ENCODE results near the gene EYS.

Gene EYS

DNA sequence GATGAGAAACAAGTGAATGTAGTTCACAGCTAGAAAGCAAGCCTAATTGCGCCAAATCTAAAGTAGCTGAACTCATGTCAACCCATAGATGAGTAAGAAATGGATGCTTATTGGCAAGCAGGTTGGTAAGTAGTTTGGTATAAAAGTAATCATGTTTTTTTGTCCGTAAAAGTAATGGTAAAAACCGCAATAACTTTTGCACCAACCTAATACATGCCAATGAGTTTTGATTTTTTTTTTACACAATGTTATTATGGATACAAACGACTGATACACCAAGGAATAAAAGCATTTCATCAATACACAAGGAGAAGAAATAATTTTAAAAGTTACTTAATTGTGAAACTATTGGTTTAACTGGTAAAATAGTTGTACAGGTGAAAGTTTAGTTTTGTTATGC lies 977.5 kb downstream of the EYS start:
- no peak for DNase-seq (ENCODE audit: low spot score)

DNA sequence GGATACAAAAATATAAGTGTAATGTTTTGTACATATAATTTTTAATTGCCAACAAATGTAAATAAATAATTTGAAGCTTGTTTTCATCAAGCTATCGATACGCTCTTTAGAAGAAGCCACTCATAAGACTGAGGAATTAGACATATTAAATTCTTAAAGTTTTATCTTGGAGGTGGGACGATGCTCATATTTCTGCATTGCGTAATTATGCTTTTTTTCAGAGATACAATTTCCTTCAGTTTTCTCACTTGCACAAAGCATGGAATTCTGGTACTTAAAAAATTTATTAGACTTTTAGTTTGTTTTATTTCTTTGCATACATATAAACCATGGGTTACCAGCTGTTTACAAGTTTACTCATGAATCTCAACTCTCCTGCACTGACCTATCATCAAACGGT lies 980.0 kb downstream of the EYS start:
- DNase-seq (ENCODE audit: low spot score) = no peak

DNA sequence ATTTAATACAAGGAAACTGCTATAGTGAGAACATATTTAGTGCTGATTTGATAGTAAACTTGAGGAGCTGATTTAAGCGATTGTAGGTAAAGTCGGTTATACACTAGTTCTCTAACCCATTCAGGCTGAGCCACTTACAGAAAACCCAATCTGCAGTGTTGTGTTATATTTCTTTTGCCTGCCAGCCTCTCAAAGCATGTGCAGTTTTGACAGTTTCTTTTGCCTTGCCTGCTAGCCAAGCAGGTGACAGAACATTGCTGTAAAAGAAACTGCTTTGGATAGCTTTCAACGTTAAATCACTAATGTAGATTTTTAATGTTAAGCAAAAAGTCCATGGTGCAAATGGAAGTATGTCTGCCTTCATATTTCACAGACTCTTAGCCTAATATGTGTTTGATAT lies 982.9 kb downstream of the EYS start:
- DNase-seq (ENCODE audit: low spot score) = no peak

DNA sequence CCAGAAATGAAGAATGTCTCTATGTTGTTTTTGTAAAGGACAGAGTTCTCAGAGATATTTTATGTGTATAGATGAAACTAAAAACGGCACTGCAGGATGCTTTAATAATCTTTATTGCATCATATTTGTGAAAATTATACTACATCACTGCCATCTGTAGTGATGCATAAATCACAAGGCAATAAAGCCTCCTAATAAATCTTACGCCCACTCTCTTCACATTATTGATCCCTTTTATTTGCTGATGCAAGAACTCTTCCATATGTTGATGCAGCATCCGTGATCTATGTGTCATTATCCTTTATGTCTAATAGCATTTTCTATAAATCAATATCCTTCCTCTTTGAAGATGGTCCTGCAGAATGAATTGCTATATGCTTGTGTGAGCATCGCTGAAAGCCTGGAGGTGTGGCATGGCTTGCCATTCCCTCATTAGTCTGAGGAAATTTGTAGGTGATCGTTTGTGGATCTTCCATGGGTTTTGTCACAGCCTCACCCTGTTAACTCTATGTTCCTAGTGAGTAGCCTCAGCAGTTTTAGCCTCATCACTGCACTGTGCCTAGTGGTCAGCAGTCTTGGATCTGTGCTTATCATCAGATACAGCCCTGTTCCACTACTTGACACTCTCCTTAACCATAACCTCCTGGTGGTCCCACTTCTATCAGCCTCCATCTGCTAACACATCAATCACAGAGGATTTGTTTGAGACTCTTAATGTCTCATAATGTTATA lies 983.5 kb downstream of the EYS start:
- DNase-seq (ENCODE audit: low spot score) = no peak

DNA sequence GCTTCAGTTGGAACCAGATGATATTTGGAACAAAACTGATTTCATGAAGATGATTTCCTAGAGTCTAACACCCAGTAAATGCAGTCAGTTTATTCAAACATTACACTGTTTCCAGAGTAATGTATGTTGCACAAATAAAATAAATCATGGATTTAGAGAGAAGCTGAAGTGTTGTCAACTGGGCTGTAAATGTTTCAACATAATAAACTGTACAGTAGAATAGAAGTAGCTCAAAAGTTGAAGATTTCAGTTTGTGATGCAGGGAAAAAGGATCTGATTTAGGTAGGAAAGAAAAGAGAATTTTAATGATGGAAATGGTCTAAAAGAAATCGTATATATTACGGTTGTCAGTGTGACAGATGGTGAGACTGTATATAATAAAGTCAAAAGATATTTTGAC lies 985.2 kb downstream of the EYS start:
- DNase-seq (ENCODE audit: low spot score) = no peak

DNA sequence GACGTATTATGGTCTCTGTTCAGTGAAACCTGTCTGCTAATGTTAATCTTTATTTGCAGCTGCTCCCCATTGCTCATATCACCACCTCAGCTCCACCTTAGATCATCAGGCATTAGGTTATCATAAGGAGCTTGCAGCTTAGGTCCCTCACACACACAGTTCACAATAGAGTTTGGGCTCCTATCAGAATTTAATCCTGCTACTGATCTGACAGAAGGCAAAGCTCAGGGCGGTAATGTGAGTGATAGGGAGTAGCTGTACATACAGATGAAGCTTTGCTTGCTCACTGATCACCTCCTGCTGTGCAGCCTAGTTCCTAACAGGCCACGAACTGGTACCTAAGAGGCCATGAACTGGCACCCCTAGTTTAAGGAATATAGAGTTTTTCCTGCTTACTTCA lies 989.7 kb downstream of the EYS start:
- DNase-seq (ENCODE audit: low spot score) = no peak

DNA sequence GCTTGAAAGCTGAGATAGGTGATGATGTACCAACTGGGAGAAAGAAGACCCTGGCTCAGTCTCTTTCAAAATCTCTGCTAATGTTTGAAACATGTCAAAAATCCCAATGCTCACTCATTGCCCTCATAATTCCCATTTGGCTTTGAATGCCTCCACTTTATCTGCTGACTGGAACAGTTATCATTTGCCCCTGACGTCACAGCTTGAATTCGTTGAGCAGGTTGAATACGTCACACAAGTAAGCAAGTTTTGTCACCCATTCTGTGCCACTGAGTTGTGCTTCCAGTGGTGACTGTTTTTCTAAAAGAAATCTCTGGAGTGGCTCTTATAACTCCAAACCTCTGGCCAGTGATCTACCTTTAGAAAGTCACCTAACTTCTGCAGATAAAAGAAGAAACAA lies 991.4 kb downstream of the EYS start:
- no peak for DNase-seq (ENCODE audit: low spot score)

DNA sequence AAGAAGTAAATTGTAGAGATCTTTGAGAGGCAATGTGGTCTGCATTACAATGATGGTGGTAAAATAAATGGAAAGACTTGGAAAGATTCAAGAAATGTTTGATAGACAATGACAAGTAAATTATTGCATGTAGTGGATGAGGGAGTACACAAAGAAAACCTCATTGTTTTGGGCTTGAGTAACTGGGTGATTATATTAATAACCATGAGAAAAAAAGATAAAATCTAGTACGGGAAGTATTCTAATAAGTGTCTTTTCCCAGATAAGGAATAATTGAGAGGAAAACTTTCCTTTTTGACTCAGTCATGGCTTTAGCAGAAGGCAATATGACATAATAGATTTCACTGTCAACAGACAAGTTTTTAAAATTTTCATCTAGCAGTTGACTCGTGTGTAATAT lies 993.0 kb downstream of the EYS start:
- no peak for DNase-seq (ENCODE audit: low spot score)

DNA sequence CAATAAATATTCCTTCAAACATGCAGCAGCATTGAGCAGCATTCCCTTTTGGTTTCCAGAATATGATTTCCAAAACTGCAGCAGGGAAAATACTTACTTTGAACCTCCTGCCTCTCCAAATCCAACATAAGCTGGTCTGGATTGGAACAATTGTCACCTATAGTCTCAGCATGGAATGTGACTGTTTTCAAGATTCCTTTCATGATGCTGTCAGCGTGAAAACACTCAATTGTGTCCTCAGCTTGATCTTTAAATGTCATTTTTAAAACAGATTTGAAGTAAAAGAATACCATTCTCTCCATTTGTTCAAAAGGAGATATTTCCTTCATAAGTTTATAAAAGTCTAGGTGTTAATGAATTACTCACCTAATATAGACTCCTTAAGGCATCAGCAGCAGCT lies 993.9 kb downstream of the EYS start:
- no peak for DNase-seq (ENCODE audit: low spot score)

DNA sequence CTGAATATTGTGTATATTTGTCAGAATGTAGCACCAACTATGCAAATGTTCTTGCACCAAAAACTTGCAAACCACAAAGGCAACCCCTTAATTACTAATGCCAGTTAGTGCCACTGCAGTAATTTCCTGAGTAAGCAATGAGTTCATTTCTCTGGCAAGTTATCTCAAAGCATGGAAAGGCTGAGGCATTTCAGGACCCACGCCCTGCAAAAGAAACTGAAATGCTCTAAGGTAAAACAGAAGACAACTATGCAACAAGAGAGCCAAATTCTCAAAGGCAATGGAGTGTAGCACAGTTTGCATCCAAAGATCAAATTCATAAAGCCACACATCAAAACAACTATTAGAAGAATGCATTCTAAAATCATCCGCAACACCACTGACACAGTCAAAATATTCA lies 994.4 kb downstream of the EYS start:
- DNase-seq (ENCODE audit: low spot score) = no peak

DNA sequence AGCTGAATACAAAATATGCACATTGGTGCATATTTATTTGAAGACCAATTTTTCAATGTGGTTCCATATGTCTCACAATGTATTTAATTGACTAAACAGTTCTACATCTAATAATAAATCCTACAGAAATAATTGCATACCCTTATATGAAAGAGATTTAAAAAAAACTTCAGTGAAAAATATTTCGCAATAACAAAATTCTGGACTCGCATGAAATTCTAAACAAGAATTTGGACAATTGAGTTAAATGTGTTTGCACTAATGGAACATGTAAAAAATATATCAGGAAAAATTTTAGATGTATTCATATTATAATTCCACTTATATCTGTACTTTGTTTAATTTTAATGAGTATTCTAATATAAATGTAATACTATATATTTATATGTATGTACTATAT lies 1003.1 kb downstream of the EYS start:
- no peak for DNase-seq (ENCODE audit: low spot score)

DNA sequence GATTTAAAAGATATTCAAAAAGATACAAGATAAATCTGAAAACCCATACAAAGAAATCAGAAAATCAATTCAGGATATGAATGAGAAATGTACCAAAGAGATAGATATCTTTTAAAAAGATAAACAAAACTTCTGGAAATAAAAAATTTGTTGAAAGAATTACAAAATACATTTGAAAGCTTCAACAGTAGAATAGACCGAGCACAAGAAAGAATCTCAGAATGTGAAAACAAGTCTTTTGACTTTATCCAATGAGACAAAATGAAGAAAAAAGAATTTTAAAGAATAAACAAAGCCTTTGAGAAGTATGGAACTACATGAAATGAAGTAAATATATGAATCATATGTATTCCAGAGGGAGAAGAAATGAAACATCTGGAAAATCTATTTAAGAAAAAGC lies 1011.0 kb downstream of the EYS start:
- DNase-seq (ENCODE audit: low spot score) = no peak

DNA sequence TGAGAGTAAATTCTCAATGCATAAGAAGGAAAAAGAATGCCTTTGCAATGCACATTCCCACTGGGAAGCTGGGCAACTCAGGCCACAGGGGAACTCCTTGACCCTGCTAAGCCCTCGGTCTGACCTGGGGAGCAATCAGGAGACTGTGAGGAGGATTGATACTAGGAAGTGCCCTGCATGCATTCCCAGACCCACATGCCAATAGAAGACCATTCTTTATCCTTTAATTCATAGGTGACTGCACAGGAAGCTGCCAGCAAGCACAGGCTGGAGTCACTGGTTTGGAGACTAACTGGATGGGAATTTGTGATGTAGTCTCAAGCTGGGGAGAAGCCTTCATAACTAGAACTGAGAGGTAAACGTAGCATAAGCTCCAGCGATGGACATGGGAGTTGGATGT lies 1012.7 kb downstream of the EYS start:
- no peak for DNase-seq (ENCODE audit: low spot score)

DNA sequence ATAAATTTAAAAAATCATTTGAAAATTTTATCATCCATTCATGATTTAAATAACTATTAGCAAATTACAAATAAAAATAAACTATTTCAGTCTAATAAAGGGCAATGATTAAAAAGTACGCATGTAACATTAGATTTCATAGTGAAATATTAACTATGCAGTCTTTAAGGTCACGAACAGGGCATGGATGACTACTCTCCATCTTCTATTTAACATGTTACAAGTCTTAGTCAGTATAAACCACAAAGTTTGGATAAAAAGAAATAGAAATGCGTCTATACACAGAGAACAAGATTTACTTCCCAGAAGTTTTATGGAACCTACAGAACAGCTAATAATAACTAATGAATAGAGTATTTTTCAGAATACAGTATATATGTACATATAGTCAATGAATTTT lies 1016.0 kb downstream of the EYS start:
- DNase-seq (ENCODE audit: low spot score) = no peak

DNA sequence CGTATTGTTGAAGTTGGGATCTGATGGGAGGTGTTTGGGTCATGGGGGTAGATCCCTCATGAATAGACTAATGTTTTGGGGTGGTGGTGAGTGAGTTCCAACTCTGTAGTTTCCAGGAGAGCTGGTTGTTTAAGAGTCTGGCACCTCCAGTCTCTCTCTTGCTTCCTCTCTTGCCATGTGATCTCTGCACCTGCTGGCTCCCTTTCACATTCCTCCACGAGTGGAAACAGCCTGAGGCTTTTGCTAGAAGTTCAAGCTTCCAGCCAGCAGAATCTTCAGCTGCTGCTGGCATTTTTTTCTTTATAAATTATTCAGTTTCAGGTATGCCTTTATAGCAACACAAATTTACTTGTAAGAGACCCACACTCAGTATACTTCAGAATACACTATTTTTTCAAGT lies 1021.6 kb downstream of the EYS start:
- DNase-seq (ENCODE audit: low spot score) = no peak

DNA sequence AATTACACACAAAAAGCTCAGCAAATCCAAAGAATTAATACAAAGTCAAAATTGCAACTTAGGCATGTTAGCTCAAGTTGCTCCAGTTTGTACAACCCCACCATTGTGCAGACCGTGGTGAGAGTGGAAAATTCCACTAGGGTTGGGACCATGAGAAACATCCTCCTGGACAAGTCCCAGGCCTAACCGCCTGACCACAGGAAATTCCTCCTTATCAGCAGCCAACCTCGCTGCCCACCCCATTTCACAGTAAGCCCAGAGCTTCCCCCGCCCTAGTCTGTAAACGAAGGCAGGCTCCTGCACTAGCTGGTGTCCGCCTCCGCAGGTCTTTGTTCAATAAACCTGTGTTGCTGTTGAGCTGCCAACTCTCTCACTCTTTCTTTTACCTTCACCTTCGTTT lies 1023.3 kb downstream of the EYS start:
- DNase-seq (ENCODE audit: low spot score) = no peak

DNA sequence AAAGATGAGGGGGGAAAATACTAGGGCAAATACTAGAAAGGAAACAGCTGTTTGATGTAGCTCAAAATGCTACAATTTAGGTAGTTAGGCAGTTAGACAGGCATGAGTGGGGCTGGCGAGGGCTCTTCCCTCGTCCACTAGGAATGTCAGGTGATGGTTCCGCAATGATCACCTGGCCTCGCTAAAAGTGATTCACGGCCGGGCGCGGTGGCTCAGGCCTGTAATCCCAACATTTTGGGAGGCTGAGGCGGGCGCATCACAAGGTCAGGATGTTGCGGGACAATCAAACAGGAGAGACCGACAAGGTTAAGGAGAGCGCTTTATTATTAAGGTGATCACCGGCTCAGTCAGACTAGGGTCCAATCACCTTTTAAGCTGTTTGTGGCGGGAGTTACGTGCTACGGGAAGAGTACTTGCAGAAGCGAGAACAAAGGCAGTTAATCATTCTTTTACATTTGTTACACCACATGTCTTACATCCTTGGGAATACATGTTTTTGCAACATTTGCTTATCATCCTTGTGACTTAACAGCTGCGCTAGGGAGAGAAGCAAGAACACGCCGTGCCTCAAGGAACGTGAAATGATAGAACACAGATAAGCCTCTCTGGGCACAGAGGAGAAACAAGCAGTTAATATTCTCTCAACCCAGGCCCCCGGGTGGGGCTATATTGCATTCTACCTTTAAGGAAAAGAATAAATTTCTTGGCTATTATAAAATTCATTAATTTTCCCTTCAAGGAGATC lies 1025.4 kb downstream of the EYS start:
- DNase-seq (ENCODE audit: low spot score) = no peak

DNA sequence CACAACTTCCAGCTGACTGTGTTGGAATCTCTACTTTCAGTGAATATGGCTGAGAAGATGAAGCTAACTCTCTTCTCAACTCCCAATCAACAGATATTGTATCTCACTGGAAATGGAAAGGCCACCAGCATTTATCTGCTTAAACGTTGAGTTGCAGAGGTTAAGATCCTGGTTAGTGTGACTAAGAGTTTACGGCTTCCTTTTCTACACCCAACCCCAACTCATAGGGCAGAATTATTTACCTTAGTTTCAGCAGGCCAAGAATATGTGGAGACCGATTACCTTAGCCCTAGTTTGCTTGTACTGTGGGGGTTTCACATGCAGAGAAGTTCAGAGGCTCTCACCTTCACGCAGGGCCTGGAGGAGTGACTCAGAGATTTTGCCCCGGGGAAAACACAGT lies 1026.6 kb downstream of the EYS start:
- DNase-seq (ENCODE audit: low spot score) = no peak

DNA sequence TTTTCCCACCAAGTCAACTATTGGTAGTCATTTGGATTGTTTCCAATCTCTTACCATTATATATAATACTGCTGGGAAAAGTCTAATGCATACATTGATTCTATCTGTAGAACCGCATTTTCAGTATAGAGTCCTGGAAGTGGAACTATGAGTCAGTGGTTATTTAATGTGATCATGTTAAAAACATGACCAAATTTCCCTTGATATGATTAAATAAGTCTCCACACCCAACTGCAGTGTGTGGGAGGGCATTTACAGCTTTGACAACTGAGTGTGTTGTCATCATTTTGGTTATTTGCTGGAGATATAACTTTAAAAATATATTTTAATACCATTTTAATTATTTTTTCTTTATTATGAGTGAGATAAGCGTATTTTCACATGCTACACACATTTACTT lies 1027.6 kb downstream of the EYS start:
- no peak for DNase-seq (ENCODE audit: low spot score)

DNA sequence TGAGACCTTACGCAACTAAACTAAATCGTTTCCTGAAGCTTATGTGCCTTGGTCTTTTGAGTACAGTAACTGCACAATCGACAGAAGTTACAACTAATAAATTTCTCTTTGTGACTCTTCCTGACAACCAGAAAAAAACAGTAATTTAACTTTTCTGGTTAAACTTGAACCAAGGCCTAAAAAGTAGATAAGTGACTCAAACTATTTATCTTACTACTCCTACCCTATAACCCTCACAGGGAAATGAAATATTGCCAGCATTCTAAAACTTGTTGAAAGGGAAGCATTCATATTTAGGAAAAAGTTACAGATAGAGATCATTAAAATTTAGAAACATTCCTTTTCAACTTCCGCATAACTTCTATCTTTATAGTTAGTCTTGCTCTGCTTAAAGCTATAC lies 1034.4 kb downstream of the EYS start:
- DNase-seq (ENCODE audit: low spot score) = no peak

DNA sequence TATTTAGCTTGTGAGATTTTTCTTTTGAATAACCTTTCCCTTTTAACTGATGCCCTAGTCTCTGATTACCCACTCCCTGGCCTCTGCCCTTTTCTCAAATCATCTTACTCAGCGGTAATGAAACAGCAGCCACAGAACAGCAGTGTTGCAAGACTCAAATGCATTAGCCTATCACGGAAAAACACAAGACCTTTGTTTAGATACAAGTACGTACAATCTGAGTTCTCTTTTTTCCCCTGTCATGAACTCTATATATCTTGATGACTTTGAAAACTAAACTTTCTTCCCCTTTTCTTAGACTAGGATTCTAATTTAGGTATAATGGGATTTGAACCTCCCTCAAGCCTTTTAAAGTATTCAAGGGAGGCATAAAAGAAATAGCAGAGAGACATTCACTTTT lies 1034.9 kb downstream of the EYS start:
- no peak for DNase-seq (ENCODE audit: low spot score)

DNA sequence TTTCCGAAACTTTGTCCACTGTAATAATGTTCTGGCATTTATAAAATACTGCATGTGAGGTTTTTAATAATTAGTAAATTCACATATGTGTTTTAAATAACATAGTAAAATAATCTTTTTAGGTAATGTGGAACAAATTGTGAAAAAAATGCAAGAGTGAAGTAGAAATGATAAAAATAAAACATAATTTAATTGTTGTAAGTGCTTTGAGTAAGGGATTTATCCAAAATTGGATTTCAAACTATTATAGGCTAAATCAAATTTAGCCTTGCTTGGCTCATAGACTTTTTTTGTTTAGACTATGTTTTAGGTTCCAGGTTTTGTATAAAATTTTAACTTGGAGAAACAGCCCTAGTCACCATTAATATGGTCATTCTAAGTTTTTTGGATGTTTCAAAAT lies 1041.9 kb downstream of the EYS start:
- DNase-seq (ENCODE audit: low spot score) = no peak

DNA sequence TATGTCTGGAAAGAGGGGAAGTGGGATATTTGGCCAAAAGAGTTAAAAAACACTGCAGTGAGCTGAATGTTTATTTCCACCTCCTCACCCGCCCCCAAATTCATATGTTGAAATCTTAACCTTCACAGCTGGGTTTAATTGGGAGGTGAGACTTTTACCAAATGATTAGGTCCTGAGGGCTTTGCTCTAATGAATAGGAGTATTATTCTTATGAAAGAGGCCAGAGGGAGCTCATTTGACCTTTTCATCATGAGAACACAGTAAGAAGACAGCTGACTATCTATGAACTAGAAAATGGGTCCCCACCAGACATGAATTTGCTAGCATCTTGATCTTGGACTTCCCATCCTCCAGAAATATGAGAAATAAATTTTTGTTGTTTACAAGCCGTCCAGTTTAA lies 1042.5 kb downstream of the EYS start:
- DNase-seq (ENCODE audit: low spot score) = no peak

DNA sequence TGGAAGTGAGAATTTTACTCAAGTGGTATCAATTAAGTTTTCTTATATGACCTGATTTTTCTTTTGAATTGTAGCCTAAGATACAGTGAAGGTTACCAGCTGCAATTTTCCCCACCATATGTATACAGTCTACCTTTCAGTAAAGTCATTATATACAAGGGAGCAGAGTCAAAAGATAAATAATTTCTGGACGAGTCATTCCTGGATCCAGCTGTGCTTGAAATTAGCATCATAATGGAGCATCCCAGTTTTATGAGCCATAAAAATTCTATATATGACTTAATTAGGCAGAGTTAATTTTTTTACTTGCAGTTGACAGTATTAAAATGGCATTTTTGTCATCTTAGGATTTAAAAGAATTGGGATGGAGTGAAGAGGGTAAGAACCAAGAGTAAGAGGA lies 1063.0 kb downstream of the EYS start:
- no peak for DNase-seq (ENCODE audit: low spot score)
